HG03060 (cell line): ENCODE results near the gene PDSS2.
"Not testable (repeated sequence)": the region's sequence is repeated elsewhere in the genome, so short reads cannot be mapped to it uniquely, and the experiment has no call there.

ENCODE experiments used
- ATAC-seq: cut with Tn5 transposase; IDR thresholded peaks from one replicate; pipeline ENCODE4 v1.9.1; 2021; ENCODE audit warnings: low read depth, moderate number of reproducible peaks; ENCODE audit not compliant: unreplicated experiment

Gene PDSS2

GRCh38 chr6:107475826-107476225 lies 16.5 kb upstream of the PDSS2 start:
- ATAC-seq: not testable (repeated sequence)

DNA sequence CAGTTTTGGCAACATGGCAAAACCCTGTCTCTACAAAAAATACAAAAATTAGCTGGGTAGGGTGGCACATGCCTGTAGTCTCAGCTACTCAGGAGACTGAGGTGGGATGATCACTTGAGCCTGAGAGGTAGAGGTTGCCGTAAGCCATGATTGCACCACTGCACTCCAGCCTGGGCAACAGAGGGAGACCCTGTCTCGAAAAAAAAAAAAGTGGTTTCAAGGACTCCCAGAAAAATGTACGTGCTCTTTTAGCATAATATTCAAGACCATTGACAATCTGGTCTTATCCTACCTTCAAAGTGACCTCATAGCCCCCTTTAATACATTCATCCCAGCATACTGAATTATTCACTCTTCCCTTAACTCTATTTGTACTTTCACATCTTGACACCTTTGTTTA lies 16.0 kb upstream of the PDSS2 start:
- ATAC-seq: not testable (repeated sequence)

DNA sequence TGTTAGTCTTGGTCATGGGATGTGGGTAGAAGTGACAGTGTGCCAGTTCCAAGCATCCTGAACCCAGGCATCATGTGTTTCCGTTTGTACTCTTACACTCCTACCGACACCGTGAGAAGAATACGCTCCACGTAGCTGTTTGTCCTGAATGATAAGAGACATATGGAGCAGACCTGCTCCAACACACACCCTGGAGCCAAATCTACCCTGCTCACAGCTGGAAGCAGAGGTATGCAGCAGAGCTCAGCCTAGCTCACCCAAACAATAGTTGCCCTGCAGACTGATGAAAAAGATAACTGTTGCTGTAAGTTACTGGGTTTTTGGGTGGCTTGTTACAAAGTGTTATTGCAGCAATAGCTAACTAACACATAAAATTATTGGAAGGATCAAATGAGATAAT lies 14.3 kb upstream of the PDSS2 start:
- no peak for ATAC-seq

GRCh38 chr6:107470364-107470763 lies 11.0 kb upstream of the PDSS2 start:
- no peak for ATAC-seq

- ATAC-seq: no peak
Observed at GRCh38 chr6:107466062-107466461, 6.7 kb upstream of the PDSS2 start.

GRCh38 chr6:107460083-107460631 lies 793 bp upstream of the PDSS2 start:
- ATAC-seq: no peak

DNA sequence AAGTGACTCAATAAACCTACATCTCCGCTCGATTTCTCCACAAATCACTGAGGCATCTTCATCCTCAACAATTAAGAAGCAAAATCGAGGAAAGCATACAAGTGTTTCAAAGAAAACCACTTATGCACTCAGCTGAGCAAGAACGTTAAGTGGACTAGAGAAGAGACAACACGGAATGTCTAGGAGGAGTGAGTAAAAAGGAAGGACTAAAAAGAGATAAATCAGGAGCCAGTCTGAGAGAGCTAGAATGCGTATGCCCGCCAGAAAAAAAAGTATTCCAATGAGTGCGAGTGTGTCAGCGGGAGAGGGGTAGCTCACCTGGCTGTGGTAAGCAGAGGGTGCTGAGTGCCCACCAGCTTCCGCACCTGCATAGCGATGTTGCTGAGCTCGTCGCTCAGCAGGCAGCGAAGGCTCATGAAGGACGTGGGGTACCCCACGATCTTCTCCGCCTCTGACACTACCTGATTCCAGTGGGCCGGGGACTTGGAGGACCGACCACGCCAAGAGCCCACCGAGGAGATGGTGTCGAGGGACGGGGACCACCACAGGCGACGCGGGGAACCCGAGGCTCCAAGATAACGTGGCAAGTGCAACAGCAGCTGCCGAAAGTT lies 587 bp downstream of the PDSS2 start:
- peak; percentile 6 for ATAC-seq

DNA sequence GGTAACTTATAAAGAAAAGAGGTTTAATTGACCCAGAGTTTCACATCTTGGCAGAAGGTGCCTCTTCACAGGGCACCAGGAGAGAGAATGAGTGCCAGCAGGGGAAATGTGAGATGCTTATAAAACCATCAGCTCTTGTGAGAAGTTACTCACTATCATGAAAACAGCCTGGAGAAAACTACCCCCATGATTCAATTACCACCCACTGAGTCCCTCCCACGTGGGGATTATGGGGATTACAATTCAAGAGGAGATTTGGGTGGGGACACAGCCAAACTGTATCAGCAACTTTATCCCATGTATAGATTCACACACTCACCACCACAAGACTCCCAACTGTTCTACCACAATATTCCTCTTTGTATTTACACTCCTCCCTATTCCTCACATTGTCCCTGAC lies 10.6 kb downstream of the PDSS2 start:
- ATAC-seq: no peak

- no peak for ATAC-seq
Observed at GRCh38 chr6:107447663-107448216, 11.6 kb downstream of the PDSS2 start.

DNA sequence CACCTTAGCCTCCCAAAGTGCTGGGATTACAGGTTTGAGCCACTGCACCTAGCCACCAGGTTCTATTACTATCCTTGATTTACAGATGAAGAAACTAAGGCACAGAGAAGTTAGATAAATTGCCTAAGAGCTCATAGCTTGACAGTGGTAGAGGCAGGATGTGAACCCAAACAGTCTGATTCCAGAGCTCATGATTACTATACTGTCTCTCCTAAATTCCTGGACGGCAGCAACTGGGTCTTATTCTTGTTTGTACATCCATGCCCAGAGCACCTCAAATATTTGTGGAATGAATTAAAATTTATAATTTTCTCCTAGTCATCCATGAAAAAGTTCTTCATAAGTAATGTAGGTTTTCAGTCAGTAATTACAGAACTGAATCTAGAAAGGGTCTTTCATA lies 15.1 kb downstream of the PDSS2 start:
- no peak for ATAC-seq

GRCh38 chr6:107443608-107444267 lies 15.6 kb downstream of the PDSS2 start:
- ATAC-seq: no peak

DNA sequence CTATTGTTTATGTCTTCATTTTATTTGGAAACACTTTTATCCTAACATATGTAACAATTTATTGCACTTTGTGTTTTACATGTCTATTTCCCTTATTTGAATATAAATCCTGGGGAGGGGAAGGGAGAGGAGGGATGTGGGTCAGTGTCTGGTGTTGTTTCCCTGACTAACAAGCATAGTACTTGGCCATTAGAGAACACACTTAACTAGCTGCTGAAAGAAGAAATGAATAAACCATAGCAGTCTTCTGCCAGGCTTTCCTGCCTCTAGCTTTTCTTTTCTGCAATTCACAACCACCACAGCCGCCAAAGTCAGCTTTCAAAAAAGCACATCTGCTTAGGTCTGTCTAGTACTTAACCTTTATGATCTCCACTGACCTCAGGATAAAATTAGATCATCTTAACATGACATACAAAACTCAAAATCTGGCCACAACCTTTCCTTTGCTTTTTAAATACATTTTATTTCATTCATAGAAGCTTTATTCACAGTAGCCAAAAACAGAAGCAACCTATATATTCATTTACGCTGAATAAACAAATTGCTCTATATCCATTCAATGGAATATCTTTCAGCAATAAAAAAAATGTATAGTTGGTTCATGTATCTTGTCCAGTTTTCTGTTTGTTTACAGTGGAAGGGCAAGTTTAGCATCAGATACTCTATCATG lies 16.3 kb downstream of the PDSS2 start:
- no peak for ATAC-seq

- no peak for ATAC-seq
Observed at GRCh38 chr6:107441682-107442081, 17.7 kb downstream of the PDSS2 start.

- no peak for ATAC-seq
Observed at GRCh38 chr6:107440936-107441335, 18.4 kb downstream of the PDSS2 start.

- no peak for ATAC-seq
Observed at GRCh38 chr6:107439406-107439805, 20.0 kb downstream of the PDSS2 start.

DNA sequence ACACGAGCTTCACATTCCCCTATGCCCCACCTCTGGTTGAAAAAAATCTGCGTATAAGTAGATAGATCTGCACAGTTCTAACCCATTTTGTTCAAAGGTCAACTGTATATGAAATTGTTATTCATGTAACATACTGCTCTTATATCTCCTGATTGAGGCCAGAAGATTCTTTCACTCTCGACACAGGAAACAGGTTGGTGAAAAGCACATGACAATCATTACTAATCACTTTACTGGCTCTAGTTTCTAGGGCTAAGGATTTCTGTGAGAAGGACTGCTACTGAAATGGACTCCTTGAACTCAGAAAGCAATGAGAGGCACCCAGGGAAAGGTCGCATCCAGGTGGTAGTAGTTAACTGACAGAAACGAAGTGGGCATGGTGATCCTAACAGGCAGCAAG lies 21.7 kb downstream of the PDSS2 start:
- ATAC-seq: no peak

DNA sequence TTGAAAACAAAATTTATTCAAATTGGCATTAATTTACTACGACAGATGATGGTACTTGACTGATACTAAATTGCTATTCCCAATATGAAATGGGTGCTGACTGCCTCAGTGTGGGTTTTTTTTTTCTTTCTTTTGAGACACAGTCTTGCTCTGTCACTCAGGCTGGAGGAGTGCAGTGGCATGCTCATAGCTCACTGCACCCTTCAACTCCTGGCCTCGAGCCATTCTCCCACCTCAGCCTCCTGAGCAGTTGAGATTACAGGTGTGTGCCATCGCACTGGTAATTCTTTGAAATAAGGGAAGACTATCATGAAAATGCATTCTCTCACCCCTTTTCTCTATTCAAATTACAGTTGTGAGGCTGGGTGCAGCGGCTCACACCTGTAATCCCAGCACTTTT lies 22.5 kb downstream of the PDSS2 start:
- ATAC-seq: no peak

DNA sequence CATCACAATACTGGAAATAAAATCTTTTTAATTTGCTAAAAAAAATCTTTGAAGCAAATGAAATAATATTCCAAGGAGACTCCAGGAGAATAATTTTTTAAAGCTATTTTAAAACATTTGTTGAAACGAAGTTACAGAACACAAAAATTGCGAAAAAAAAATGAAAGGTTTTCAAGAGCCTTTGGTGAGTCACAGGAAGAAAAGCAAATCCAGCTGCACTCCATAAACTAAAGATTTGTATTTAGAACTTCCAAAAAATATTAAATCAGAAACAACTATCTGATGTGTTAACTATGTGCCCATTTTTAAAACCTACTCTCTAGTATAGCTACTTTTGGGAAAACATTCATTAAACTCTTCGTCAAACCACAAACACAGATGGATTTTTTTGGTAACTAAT lies 23.6 kb downstream of the PDSS2 start:
- ATAC-seq: no peak

DNA sequence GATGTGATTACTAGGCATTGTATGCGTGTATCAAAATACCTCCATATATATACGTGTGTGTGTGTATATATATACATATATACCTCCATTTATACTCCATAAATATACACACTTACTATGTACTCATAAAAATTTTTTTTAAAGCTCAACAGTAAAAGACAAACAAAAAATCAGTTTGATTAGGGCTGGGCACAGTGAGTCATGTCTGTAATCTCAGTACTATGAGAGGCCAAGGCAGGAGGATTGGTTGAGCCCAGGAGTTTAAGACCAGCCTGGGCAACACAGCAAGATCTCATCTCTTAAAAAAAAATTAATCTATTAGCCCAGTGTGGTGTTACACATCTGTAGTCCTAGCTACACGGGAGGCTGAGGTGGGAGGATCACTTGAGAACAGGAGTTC lies 24.6 kb downstream of the PDSS2 start:
- no peak for ATAC-seq

DNA sequence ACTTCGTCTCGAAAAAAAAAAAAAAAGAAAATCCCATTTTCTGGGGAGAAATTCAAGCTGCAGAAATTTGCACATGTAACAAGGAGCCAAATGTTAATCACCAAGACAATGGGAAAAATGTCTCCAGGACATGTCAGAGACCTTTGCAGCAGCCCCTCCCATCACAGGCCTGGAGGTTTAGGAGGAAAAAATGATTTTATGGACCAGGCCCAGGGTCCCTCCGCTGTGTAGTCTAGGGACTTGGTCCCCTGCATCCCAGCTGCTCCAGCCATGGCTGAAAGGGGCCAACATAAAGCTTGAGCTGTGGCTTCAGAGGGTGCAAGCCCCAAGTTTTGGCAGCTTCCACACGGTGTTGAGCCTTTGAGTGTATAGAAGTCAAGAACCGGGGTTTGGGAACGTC lies 33.4 kb downstream of the PDSS2 start:
- not testable (repeated sequence) for ATAC-seq

DNA sequence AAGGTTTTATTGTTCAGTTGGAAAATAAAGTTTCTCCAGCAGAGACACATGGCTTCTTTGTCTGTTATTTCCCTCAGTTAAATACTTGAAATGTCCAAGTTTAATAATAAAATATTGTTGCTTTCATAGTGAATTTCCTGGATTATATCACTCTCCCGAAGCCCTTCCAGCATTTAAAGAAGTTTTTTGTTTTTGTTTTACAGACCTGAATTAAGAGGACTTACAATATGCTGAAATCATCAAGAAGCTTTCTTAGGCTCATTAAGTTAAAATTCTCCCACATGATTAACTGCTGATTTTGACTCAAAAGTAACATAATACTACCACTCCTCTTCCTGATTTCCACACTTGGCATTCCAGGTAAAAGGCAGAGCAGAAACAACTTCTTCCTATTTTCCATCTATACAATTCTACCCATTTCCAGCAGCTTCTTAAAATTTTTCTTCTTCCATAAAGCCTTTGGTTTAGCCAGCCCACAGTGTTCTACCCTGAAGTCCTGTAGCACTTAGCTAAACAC lies 35.8 kb downstream of the PDSS2 start:
- no peak for ATAC-seq
